ENCODE data around the gene RLN1.

DNA sequence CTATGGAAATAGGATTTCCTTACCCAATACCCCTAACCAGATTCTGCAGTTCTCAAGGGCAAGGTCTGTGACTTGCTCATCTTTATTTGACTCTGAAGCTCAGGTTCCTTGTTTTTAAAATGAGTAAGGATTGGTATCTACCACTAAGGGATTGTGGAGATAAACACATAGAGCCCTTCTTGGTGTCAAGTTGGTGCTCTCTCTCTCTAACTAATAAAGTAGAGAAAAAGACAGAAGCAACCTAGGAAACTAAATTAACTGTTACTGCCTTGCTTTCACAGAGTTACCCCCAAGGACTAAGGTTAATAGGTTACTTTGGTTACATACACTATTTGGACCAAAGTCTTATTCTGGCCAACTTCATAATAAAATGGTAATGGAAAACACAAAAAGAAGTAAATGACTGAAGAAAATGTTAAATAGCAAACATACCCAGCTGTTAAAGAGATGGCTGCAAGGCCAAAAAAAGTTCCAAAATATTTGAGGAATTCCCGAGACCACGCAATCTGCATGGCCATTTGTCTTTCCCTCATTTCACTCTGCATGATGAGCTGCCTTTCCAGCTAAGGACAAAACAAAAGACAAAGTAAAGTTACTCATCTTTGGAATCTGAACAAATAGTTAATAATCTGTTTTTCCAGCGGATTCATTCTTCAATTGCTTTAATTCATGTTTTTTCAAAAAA lies 21.8 kb upstream of the RLN1 start:
- TF ChIP-seq, protein P1, sequence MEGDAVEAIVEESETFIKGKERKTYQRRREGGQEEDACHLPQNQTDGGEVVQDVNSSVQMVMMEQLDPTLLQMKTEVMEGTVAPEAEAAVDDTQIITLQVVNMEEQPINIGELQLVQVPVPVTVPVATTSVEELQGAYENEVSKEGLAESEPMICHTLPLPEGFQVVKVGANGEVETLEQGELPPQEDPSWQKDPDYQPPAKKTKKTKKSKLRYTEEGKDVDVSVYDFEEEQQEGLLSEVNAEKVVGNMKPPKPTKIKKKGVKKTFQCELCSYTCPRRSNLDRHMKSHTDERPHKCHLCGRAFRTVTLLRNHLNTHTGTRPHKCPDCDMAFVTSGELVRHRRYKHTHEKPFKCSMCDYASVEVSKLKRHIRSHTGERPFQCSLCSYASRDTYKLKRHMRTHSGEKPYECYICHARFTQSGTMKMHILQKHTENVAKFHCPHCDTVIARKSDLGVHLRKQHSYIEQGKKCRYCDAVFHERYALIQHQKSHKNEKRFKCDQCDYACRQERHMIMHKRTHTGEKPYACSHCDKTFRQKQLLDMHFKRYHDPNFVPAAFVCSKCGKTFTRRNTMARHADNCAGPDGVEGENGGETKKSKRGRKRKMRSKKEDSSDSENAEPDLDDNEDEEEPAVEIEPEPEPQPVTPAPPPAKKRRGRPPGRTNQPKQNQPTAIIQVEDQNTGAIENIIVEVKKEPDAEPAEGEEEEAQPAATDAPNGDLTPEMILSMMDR (IDR thresholded peaks at IDR 0.05; ENCODE audit: low read length) = no peak
- TF ChIP-seq EZH2 (optimal IDR thresholded peaks at IDR 0.05; ENCODE audit: low read depth, low read length) (no peak), EZH2phosphoT487 (IDR thresholded peaks at IDR 0.05; ENCODE audit: low read length) (no peak)

Data from MM.1S (cell line).